HG03060 (cell line): ENCODE results near the gene ZSWIM6.

Experiments
- ATAC-seq: cut with Tn5 transposase; IDR thresholded peaks from one replicate; pipeline ENCODE4 v1.9.1; 2021; ENCODE audit warnings: low read depth, moderate number of reproducible peaks; ENCODE audit not compliant: unreplicated experiment

ZSWIM6 gene

DNA sequence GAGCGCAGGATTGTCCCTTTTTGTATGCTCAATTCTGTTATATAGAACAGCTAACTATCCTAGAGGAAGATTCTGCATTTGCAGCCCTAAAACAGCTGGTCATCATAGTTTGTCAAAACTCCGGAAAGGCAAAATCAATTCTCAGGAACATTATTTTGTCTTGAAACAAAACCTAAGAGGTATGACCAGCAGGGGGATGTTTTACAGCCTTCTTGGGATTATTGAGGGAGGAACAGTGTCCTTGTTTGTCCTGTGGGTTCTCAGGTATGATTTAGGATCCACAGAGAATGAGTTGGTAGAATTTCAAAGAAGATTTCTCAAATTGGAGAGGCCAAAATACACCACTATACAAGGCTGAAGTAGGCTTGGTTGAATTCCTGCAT is 136.4 kb downstream of the ZSWIM6 start:
- ATAC-seq, result no peak

- ATAC-seq, result no peak
Measured at GRCh38 chr5:61471352-61471751, 139.3 kb downstream of the ZSWIM6 start.

- no peak for ATAC-seq
Measured at GRCh38 chr5:61472172-61472958, 140.3 kb downstream of the ZSWIM6 start.

- no peak for ATAC-seq
Measured at GRCh38 chr5:61474746-61475145, 142.7 kb downstream of the ZSWIM6 start.

GRCh38 chr5:61477788-61478187 is 145.7 kb downstream of the ZSWIM6 start:
- ATAC-seq, result no peak

GRCh38 chr5:61479850-61480614 is 148.0 kb downstream of the ZSWIM6 start:
- no peak for ATAC-seq

DNA sequence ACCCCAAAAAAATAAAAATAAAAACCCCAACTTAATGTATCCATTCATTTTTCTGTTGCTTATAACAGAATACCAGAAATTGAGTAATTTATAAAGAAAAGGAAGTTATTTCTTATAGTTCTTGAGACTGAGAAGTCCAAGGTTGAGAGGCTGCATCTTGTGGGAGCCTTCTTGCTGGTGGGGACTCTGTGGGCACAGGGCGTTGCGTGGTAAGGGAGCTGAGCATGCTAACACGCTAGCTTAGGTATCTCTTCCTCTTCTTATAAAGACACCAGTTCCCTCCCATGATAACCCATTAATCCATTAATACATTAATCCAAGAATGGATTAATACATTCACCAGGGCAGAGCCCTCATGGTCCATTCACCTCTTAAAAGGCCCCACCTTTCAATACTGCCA is 150.9 kb downstream of the ZSWIM6 start:
- no peak for ATAC-seq

- no peak for ATAC-seq
Measured at GRCh38 chr5:61486476-61486875, 154.4 kb downstream of the ZSWIM6 start.

DNA sequence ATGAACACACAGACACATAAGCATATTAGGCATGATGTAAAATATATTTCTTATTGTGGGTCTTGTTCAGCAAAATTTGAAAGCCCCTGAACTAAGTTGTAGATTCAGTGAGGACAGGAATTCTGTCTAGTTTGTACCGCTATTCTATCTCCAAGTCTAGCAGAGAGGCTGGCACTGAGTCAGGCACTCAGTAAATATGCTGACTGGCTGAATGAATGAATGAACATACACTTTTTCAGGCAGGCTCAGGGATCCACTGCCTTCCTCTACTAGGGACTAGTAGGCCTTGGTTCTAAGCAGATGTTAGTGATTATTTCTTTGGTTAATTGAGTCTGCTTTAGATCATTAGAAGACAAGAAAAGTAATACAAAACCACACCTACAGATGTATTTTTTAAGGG is 157.5 kb downstream of the ZSWIM6 start:
- ATAC-seq, result no peak

GRCh38 chr5:61491861-61492260 is 159.8 kb downstream of the ZSWIM6 start:
- no peak for ATAC-seq

DNA sequence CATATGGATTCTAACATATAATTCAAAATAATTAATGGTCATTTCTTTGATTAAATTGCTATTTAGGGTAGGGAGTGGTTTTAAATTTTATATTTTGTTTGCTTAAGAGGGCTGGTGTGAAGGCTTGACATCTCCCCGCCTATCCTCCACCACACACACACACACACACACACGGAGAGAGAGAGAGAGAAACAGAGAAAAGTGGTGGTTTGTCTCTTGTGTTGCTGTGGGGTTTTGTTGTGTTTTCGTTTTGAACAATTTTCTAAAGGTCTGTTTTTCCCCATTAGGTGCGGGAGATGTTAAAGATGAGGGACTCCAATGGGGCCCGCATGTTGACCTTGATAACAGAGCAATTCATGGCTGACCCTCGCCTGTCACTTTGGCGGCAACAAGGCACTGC is 161.9 kb downstream of the ZSWIM6 start:
- ATAC-seq, result no peak

DNA sequence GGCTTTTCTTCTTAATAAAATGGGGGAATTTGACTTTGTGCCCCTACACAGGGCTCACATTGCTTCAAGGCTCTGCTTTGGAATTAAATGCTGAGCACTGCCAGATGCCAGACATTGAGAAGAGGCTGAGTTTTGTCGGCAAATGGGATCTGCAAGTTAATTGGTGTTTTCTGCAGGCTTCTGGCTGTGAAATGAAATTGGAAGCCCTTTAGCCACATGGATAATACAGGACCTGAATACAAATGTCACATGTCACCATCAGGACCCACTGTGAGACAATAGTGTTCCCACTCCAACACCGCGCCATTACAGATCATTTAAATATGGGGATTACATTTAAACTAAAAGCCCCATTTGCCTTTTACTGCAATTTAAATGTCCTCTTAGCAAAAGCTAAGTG is 164.4 kb downstream of the ZSWIM6 start:
- no peak for ATAC-seq

GRCh38 chr5:61496860-61497259 is 164.8 kb downstream of the ZSWIM6 start:
- ATAC-seq, result no peak

DNA sequence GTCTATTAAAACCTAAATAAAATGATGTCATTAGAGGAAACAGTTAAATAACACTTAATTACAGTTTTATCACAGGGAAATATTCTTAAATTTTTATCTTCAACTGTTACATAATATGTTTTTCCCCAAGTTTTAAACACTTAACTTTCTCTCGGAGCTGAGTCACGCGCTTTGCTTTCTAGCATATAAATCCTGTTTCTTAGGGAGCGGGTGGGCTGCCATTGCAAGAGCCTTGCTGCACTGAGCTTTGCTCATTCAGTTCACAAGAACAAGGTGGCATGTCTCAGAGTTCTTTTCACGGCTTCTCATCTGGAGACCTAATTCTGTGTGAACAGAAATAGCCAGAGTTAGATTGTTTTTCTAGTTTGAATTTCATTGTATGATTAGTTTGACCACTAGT is 166.1 kb downstream of the ZSWIM6 start:
- ATAC-seq, result no peak

DNA sequence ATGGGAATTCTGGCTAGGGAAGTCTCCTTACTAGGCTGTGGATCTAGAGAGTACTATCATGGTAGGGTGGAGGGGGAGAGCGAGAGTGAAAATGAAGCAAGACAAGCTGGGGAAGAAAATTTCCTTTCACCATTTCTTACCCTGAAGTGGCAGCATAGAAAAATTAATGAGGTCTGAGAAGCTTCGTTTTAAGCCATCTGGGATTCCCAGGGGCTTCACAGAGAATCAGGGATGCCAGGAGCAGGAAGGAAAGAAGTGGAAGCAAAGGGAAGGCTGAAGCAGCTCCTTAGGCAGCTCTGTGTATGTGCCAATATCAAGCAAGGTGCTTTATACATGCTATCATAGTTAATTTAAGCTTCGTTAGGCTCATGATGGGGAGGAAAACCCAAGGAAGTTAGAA is 169.9 kb downstream of the ZSWIM6 start:
- ATAC-seq, result no peak

GRCh38 chr5:61504143-61504770 is 172.2 kb downstream of the ZSWIM6 start:
- no peak for ATAC-seq

- ATAC-seq, result no peak
Measured at GRCh38 chr5:61505281-61505680, 173.2 kb downstream of the ZSWIM6 start.

GRCh38 chr5:61507232-61507631 is 175.2 kb downstream of the ZSWIM6 start:
- ATAC-seq, result no peak

DNA sequence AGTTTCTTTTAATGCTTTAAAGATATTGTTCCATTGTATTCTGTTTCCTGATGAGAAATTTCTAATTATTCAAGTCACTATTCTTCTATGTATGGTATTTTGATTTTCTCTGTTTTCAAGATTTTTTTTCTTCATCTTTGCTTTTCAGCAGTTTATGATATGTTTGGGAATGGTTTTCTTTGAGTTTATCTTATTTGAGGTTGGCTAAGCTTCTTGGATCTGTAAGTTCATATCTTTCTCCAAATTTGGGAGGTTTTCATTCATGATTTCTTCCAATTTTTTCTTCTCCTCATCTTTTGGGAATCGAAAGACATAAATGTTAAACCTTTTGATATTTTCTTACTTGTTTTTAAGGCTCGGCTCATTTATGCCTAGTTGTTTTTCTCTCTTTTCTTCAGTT is 184.9 kb downstream of the ZSWIM6 start:
- ATAC-seq, result no peak

- ATAC-seq, result no peak
Measured at GRCh38 chr5:61519728-61520277, 187.7 kb downstream of the ZSWIM6 start.

- no peak for ATAC-seq
Measured at GRCh38 chr5:61523073-61523472, 191.0 kb downstream of the ZSWIM6 start.
